Measurements from ENCODE around the gene MYT1.

DNA sequence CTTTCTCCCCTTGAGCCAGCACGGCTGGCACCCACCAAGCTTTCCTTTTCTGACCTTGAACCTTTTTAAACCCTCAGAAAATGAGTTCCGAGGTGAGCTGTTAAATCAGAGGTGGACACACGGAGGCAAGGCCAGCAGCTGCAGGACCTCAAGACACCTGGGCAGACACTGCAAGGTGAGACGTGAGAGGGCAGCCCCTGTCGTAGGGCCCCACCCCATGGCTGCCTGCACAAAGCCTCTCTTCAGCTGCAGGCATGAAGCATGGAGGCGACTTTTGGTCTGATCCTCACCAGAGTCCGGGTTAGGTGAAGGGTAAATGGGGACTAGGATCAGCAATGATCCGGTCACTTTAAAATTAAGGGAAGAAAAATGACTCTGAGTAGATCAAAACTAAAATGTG is 25.7 kb downstream of the MYT1 start:
- TF ChIP-seq, protein P1, sequence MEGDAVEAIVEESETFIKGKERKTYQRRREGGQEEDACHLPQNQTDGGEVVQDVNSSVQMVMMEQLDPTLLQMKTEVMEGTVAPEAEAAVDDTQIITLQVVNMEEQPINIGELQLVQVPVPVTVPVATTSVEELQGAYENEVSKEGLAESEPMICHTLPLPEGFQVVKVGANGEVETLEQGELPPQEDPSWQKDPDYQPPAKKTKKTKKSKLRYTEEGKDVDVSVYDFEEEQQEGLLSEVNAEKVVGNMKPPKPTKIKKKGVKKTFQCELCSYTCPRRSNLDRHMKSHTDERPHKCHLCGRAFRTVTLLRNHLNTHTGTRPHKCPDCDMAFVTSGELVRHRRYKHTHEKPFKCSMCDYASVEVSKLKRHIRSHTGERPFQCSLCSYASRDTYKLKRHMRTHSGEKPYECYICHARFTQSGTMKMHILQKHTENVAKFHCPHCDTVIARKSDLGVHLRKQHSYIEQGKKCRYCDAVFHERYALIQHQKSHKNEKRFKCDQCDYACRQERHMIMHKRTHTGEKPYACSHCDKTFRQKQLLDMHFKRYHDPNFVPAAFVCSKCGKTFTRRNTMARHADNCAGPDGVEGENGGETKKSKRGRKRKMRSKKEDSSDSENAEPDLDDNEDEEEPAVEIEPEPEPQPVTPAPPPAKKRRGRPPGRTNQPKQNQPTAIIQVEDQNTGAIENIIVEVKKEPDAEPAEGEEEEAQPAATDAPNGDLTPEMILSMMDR (IDR thresholded peaks at IDR 0.05): no peak
- no peak for TF ChIP-seq EP300 (IDR thresholded peaks at IDR 0.05; ENCODE audit: borderline replicate concordance in 1 of 2, low read depth in 1 of 2, low read length in 1 of 2)
- TF ChIP-seq TEAD4 (IDR thresholded peaks at IDR 0.05; ENCODE audit: borderline replicate concordance, insufficient read depth): no peak
- TF ChIP-seq GABPA (IDR thresholded peaks at IDR 0.05; ENCODE audit: low read depth): no peak
- no peak for TF ChIP-seq POLR2AphosphoS5 (IDR thresholded peaks at IDR 0.05; ENCODE audit: low read depth, low read length)
- no peak for TF ChIP-seq TAF1 (IDR thresholded peaks at IDR 0.05; ENCODE audit: borderline replicate concordance, low read depth, low read length)
- TF ChIP-seq EZH2phosphoT487 (IDR thresholded peaks at IDR 0.05; ENCODE audit: borderline replicate concordance, low read depth): no peak
- no peak for TF ChIP-seq CHD2 (IDR thresholded peaks at IDR 0.05; ENCODE audit: low read length, partially characterized antibody)
- TF ChIP-seq RFX5 (IDR thresholded peaks at IDR 0.05; ENCODE audit: low read length): no peak
- TF ChIP-seq, protein P2, sequence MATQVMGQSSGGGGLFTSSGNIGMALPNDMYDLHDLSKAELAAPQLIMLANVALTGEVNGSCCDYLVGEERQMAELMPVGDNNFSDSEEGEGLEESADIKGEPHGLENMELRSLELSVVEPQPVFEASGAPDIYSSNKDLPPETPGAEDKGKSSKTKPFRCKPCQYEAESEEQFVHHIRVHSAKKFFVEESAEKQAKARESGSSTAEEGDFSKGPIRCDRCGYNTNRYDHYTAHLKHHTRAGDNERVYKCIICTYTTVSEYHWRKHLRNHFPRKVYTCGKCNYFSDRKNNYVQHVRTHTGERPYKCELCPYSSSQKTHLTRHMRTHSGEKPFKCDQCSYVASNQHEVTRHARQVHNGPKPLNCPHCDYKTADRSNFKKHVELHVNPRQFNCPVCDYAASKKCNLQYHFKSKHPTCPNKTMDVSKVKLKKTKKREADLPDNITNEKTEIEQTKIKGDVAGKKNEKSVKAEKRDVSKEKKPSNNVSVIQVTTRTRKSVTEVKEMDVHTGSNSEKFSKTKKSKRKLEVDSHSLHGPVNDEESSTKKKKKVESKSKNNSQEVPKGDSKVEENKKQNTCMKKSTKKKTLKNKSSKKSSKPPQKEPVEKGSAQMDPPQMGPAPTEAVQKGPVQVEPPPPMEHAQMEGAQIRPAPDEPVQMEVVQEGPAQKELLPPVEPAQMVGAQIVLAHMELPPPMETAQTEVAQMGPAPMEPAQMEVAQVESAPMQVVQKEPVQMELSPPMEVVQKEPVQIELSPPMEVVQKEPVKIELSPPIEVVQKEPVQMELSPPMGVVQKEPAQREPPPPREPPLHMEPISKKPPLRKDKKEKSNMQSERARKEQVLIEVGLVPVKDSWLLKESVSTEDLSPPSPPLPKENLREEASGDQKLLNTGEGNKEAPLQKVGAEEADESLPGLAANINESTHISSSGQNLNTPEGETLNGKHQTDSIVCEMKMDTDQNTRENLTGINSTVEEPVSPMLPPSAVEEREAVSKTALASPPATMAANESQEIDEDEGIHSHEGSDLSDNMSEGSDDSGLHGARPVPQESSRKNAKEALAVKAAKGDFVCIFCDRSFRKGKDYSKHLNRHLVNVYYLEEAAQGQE (IDR thresholded peaks at IDR 0.05; ENCODE audit: low read depth, low read length): no peak
- TF ChIP-seq MXI1 (IDR thresholded peaks at IDR 0.05; ENCODE audit: low read depth, low read length): no peak
